KOPT-K1 (cell line): ENCODE data around the gene RNF123.
A peak's percentile ranks its signal among the peaks of the same experiment; 100 is the strongest.
"Not testable (repeated sequence)": the region's sequence is repeated elsewhere in the genome, so short reads cannot be mapped to it uniquely, and the experiment has no call there.

Source experiments
- H3K27ac ChIP-seq: fragments of 200-600 bp; sonication (generic); 2 replicates; pipeline ENCODE4 v1.5.1; 2016; ENCODE audit warnings: antibody characterized with exemption, mild to moderate bottlenecking, low read depth, low read length; ENCODE audit not compliant: poor library complexity, severe bottlenecking
- H3K36me3 ChIP-seq: fragments of 200-600 bp; sonication (generic); 2 replicates; pipeline ENCODE4 v1.5.1; 2017; ENCODE audit warnings: antibody characterized with exemption, mild to moderate bottlenecking, low read length, moderate library complexity; ENCODE audit not compliant: insufficient read depth
- H3K9me3 ChIP-seq: fragments of 200-600 bp; sonication (generic); 2 replicates; pipeline ENCODE4 v1.5.1; 2017; ENCODE audit warnings: antibody characterized with exemption, low read length, mild to moderate bottlenecking; ENCODE audit not compliant: insufficient read depth, poor library complexity, severe bottlenecking

RNF123 gene

GRCh38 chr3:49684453-49684852 is 4.9 kb upstream of the RNF123 start:
- H3K27ac ChIP-seq, H3K9me3 ChIP-seq: not testable (repeated sequence)
- peaks cover 51% of the 10 kb centered on the region for H3K36me3 ChIP-seq

- H3K9me3 ChIP-seq, H3K27ac ChIP-seq: not testable (repeated sequence)
- H3K36me3 ChIP-seq: peaks cover 45% of the 10 kb centered on the region
These were observed 4.3 kb upstream of the RNF123 start for GRCh38 chr3:49685103-49685502.

- peaks cover 37% of the 10 kb centered on the region for H3K36me3 ChIP-seq
- not testable (repeated sequence) for H3K27ac ChIP-seq, H3K9me3 ChIP-seq
These were observed 3.5 kb upstream of the RNF123 start for GRCh38 chr3:49685846-49686245.

GRCh38 chr3:49686346-49686745 is 3.0 kb upstream of the RNF123 start:
- not testable (repeated sequence) for H3K9me3 ChIP-seq, H3K27ac ChIP-seq
- H3K36me3 ChIP-seq: peaks cover 32% of the 10 kb centered on the region

- peaks cover 27% of the 10 kb centered on the region for H3K36me3 ChIP-seq
- not testable (repeated sequence) for H3K9me3 ChIP-seq, H3K27ac ChIP-seq
These were observed 2.5 kb upstream of the RNF123 start for GRCh38 chr3:49686769-49687423.

- H3K36me3 ChIP-seq: peaks cover 22% of the 10 kb centered on the region
- not testable (repeated sequence) for H3K9me3 ChIP-seq, H3K27ac ChIP-seq
These were observed 1.9 kb upstream of the RNF123 start for GRCh38 chr3:49687424-49687795.

GRCh38 chr3:49688338-49689045 is 865 bp upstream of the RNF123 start:
- H3K36me3 ChIP-seq: peaks cover 11% of the 10 kb centered on the region
- peak overlapping the region; percentile 77 for H3K27ac ChIP-seq

GRCh38 chr3:49689908-49690624 is 709 bp downstream of the RNF123 start:
- H3K27ac ChIP-seq: peak overlapping the region; percentile 77
- H3K9me3 ChIP-seq, H3K36me3 ChIP-seq: not testable (repeated sequence)

More at GRCh38 chr3:49688338-49689045, 865 bp upstream of the RNF123 start:
- not testable (repeated sequence) for H3K9me3 ChIP-seq

GRCh38 chr3:49690856-49691255 is 1.5 kb downstream of the RNF123 start:
- not testable (repeated sequence) for H3K27ac ChIP-seq, H3K9me3 ChIP-seq, H3K36me3 ChIP-seq

- not testable (repeated sequence) for H3K36me3 ChIP-seq, H3K27ac ChIP-seq, H3K9me3 ChIP-seq
These were observed 2.1 kb downstream of the RNF123 start for GRCh38 chr3:49691481-49691880.

- H3K9me3 ChIP-seq, H3K27ac ChIP-seq: not testable (repeated sequence)
- peaks cover 15% of the 10 kb centered on the region; the same call in 1 of the 2 replicates for H3K36me3 ChIP-seq
These were observed 5.2 kb downstream of the RNF123 start for GRCh38 chr3:49694409-49695070.

- peaks cover 24% of the 10 kb centered on the region; the same call in 1 of the 2 replicates for H3K36me3 ChIP-seq
- H3K27ac ChIP-seq, H3K9me3 ChIP-seq: not testable (repeated sequence)
These were observed 6.1 kb downstream of the RNF123 start for GRCh38 chr3:49695350-49696015.

- peaks cover 59% of the 10 kb centered on the region; the same call in 1 of the 2 replicates for H3K36me3 ChIP-seq
- no peaks in the 10 kb centered on the region for H3K9me3 ChIP-seq
- H3K27ac ChIP-seq: no peak overlapping the region
These were observed 10.1 kb downstream of the RNF123 start for GRCh38 chr3:49699281-49699979.

- H3K9me3 ChIP-seq: no peaks in the 10 kb centered on the region
- H3K27ac ChIP-seq: no peak overlapping the region
- peaks cover 63% of the 10 kb centered on the region; the same call in 1 of the 2 replicates for H3K36me3 ChIP-seq
These were observed 10.7 kb downstream of the RNF123 start for GRCh38 chr3:49700014-49700413.
